ENCODE results near the gene ACOX2. TPM values are rescaled to one million over a fixed set of nuclear protein-coding genes. Genes with fewer than 3 reads are reported as not detected.

The ACOX2 gene
- total RNA-seq, 1 experiment from 2014 or later, result 3.2 TPM

DNA sequence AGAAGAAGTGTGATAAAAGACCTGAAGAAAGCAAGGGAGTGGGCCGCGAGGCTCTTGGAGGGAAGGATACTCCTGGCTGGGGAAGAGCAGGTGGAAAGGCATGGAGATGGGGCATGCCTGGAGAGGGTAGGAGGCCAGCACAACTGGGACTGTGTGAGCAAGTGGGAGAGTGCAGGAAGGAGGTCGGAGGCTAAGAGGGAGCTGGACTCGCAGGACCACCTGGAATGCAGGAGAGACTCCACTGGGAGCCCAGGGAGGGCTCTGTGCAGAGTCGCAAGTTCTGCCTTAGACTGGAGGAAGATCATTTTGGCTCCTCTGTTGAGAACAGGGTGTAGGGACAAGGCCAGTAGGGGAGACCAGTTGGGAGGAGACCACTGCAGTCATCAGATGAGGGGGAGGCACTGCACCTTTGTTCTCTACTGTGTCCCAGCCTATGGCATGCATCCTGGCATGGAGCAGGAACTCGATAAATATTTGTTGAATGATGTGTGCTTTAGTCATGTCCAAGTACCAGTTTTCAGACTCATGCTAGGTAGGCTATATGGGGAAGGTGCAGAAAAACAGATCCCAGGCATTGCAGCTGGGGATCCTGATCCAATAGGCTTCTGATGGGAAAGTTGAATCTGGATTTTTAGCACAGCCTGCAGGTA lies 26.5 kb upstream of the ACOX2 start:
- TF ChIP-seq, protein P1, sequence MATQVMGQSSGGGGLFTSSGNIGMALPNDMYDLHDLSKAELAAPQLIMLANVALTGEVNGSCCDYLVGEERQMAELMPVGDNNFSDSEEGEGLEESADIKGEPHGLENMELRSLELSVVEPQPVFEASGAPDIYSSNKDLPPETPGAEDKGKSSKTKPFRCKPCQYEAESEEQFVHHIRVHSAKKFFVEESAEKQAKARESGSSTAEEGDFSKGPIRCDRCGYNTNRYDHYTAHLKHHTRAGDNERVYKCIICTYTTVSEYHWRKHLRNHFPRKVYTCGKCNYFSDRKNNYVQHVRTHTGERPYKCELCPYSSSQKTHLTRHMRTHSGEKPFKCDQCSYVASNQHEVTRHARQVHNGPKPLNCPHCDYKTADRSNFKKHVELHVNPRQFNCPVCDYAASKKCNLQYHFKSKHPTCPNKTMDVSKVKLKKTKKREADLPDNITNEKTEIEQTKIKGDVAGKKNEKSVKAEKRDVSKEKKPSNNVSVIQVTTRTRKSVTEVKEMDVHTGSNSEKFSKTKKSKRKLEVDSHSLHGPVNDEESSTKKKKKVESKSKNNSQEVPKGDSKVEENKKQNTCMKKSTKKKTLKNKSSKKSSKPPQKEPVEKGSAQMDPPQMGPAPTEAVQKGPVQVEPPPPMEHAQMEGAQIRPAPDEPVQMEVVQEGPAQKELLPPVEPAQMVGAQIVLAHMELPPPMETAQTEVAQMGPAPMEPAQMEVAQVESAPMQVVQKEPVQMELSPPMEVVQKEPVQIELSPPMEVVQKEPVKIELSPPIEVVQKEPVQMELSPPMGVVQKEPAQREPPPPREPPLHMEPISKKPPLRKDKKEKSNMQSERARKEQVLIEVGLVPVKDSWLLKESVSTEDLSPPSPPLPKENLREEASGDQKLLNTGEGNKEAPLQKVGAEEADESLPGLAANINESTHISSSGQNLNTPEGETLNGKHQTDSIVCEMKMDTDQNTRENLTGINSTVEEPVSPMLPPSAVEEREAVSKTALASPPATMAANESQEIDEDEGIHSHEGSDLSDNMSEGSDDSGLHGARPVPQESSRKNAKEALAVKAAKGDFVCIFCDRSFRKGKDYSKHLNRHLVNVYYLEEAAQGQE (IDR thresholded peaks at IDR 0.05; ENCODE audit: insufficient read depth in 1 of 2, low read depth in 2 of 2, low read length in 1 of 2), result no peak
- no peak for TF ChIP-seq CTCF (IDR thresholded peaks at IDR 0.05)
- no peak for TF ChIP-seq SIN3A (IDR thresholded peaks at IDR 0.05; ENCODE audit: borderline replicate concordance, insufficient read depth, low read depth, low read length)
- TF ChIP-seq TCF7L2 (IDR thresholded peaks at IDR 0.05; ENCODE audit: low read depth, low read length), result no peak
- TF ChIP-seq POLR2AphosphoS5 (IDR thresholded peaks at IDR 0.05; ENCODE audit: low read depth, low read length), result no peak
- Histone ChIP-seq H3K27me3 (ENCODE audit: control insufficient read depth, insufficient read depth, low read length) (no peaks in the 10 kb centered on the region), H3K9me3 (ENCODE audit: control insufficient read depth, insufficient read depth, low read depth, low read length) (no peaks in the 10 kb centered on the region), H3K4me1 (ENCODE audit: control insufficient read depth, insufficient read depth, low read length) (peaks cover 7% of the 10 kb centered on the region), H3K36me3 (ENCODE audit: control insufficient read depth, insufficient read depth, low read length) (no peaks in the 10 kb centered on the region), H3K4me3 (ENCODE audit: low read depth in 2 of 2, low read length in 2 of 2) (no peak overlapping the region), H3K27ac (ENCODE audit: low read length) (no peak overlapping the region)
- in situ Hi-C loops (cut with HindIII; ENCODE audit: low pct_unique_long_range_greater_than_20kb, low sequenced_read_pairs) (no loop called here), intact Hi-C loops (cut with micrococcal nuclease; ENCODE audit: unreplicated experiment) (no loop called here)
- no TSS peak for BruUV-seq (replicated peaks)
- CTCF ChIA-PET, result no interaction called here
- DNase-seq (ENCODE audit: low read depth, low spot score) (no peak), ATAC-seq (peak; percentile 70)
- POLR2A ChIA-PET, result no interaction called here

DNA sequence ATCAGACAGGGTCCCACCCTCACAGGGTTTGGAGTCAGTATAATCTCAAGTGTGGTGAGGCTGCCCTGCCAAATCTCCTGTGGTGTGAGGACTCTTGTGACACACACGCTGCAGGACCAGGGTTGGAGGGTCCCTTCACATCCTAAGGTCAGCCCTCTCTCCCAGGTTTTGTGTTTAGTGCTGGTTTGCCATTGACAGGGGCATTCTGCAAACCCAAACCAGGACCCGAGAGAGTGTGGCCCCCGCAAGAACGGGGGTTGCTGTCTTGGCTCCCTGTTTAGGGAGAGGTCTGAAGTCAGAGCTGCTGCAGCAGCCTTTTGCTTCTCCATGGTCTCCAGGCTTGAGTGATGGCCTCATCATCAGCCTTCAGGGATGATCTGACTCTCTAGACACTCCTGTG lies 25.5 kb upstream of the ACOX2 start:
- ChIA-PET POLR2A (no interaction called here), CTCF (no interaction called here)
- Histone ChIP-seq H3K27me3 (ENCODE audit: control insufficient read depth, insufficient read depth, low read length) (no peaks in the 10 kb centered on the region), H3K9me3 (ENCODE audit: control insufficient read depth, insufficient read depth, low read depth, low read length) (no peaks in the 10 kb centered on the region), H3K4me1 (ENCODE audit: control insufficient read depth, insufficient read depth, low read length) (peaks cover 7% of the 10 kb centered on the region), H3K36me3 (ENCODE audit: control insufficient read depth, insufficient read depth, low read length) (no peaks in the 10 kb centered on the region), H3K4me3 (ENCODE audit: low read depth in 2 of 2, low read length in 2 of 2) (no peak overlapping the region), H3K27ac (ENCODE audit: low read length) (no peak overlapping the region)
- ATAC-seq (no peak), DNase-seq (ENCODE audit: low read depth, low spot score) (no peak)
- TF ChIP-seq, protein P1 (IDR thresholded peaks at IDR 0.05; ENCODE audit: insufficient read depth in 1 of 2, low read depth in 2 of 2, low read length in 1 of 2), result no peak
- no peak for TF ChIP-seq SIN3A (IDR thresholded peaks at IDR 0.05; ENCODE audit: borderline replicate concordance, insufficient read depth, low read depth, low read length)
- no peak for TF ChIP-seq CTCF (IDR thresholded peaks at IDR 0.05)
- no peak for TF ChIP-seq POLR2AphosphoS5 (IDR thresholded peaks at IDR 0.05; ENCODE audit: low read depth, low read length)
- TF ChIP-seq TCF7L2 (IDR thresholded peaks at IDR 0.05; ENCODE audit: low read depth, low read length), result no peak
- intact Hi-C loops (cut with micrococcal nuclease; ENCODE audit: unreplicated experiment), result no loop called here
- no TSS peak for BruUV-seq (replicated peaks)
- in situ Hi-C loops (cut with HindIII; ENCODE audit: low pct_unique_long_range_greater_than_20kb, low sequenced_read_pairs), result no loop called here
